ENCODE results near the gene PIK3R3.
"Not testable (repeated sequence)": the region's sequence is repeated elsewhere in the genome, so short reads cannot be mapped to it uniquely, and the experiment has no call there.

PIK3R3 gene

GRCh38 chr1:46097149-46097472 lies 35.3 kb downstream of the PIK3R3 start:
- no peak for TF ChIP-seq CTCF (IDR thresholded peaks at IDR 0.05; ENCODE audit: control insufficient read depth, insufficient read depth, low read depth, low read length, missing control alignments)
- no peak overlapping the region for H3K4me3 ChIP-seq (ENCODE audit: control insufficient read depth, low read depth, low read length)
- DNase-seq (ENCODE audit: low read depth) = no peak

GRCh38 chr1:46096269-46097148 lies 35.9 kb downstream of the PIK3R3 start:
- no peak for DNase-seq (ENCODE audit: low read depth)
- no peak overlapping the region for H3K4me3 ChIP-seq (ENCODE audit: control insufficient read depth, low read depth, low read length)
- TF ChIP-seq CTCF (IDR thresholded peaks at IDR 0.05; ENCODE audit: control insufficient read depth, insufficient read depth, low read depth, low read length, missing control alignments) = no peak

- DNase-seq (ENCODE audit: low read depth) = not testable (repeated sequence)
Observed at GRCh38 chr1:46095110-46095509, 37.3 kb downstream of the PIK3R3 start.

GRCh38 chr1:46094471-46095005 lies 37.9 kb downstream of the PIK3R3 start:
- no peak for TF ChIP-seq CTCF (IDR thresholded peaks at IDR 0.05; ENCODE audit: control insufficient read depth, insufficient read depth, low read depth, low read length, missing control alignments)
- DNase-seq (ENCODE audit: low read depth) = no peak
- no peak overlapping the region for H3K4me3 ChIP-seq (ENCODE audit: control insufficient read depth, low read depth, low read length)

More at GRCh38 chr1:46095110-46095509, 37.3 kb downstream of the PIK3R3 start:
- H3K4me3 ChIP-seq (ENCODE audit: control insufficient read depth, low read depth, low read length) = not testable (repeated sequence)

- H3K4me3 ChIP-seq (ENCODE audit: control insufficient read depth, low read depth, low read length); DNase-seq (ENCODE audit: low read depth): not testable (repeated sequence)
Observed at GRCh38 chr1:46093832-46094231, 38.6 kb downstream of the PIK3R3 start.

GRCh38 chr1:46087891-46088290 lies 44.5 kb downstream of the PIK3R3 start:
- H3K4me3 ChIP-seq (ENCODE audit: control insufficient read depth, low read depth, low read length) = no peak overlapping the region
- TF ChIP-seq CTCF (IDR thresholded peaks at IDR 0.05; ENCODE audit: control insufficient read depth, insufficient read depth, low read depth, low read length, missing control alignments) = no peak

GRCh38 chr1:46086576-46086975 lies 45.9 kb downstream of the PIK3R3 start:
- H3K4me3 ChIP-seq (ENCODE audit: control insufficient read depth, low read depth, low read length) = no peak overlapping the region
- no peak for TF ChIP-seq CTCF (IDR thresholded peaks at IDR 0.05; ENCODE audit: control insufficient read depth, insufficient read depth, low read depth, low read length, missing control alignments)
- DNase-seq (ENCODE audit: low read depth) = no peak

More at GRCh38 chr1:46087891-46088290, 44.5 kb downstream of the PIK3R3 start:
- no peak for DNase-seq (ENCODE audit: low read depth)

Data from AG09309 (cell line).